SU-DHL-6 (cell line): Measurements from ENCODE around the gene CEP55.

ENCODE experiments used
- CTCF ChIP-seq: fragments of 200-600 bp; sonication (generic); IDR thresholded peaks from one replicate; pipeline ENCODE4 v1.5.1; 2017; ENCODE audit warnings: antibody characterized with exemption, mild to moderate bottlenecking, low read length, moderate library complexity; ENCODE audit not compliant: insufficient read depth, poor library complexity, severe bottlenecking
- EZH2phosphoT487 ChIP-seq: fragments of 200-600 bp; sonication (generic), shearing (Covaris generic); conservative IDR thresholded peaks from 2 replicates; pipeline ENCODE4 v1.6.1; 2018; ENCODE audit warnings: mild to moderate bottlenecking, antibody characterized with exemption, low read length, moderate library complexity, mixed read lengths

GRCh38 chr10:93509816-93510215 lies 13.4 kb downstream of the CEP55 start:
- no peak for TF ChIP-seq CTCF
- no peak for TF ChIP-seq EZH2phosphoT487
